Neural cell (in vitro differentiated cells): ENCODE results near the gene SLC2A14. TPM values are rescaled to one million over a fixed set of nuclear protein-coding genes. Genes with fewer than 3 reads are reported as not detected.
"Not testable (repeated sequence)": the region's sequence is repeated elsewhere in the genome, so short reads cannot be mapped to it uniquely, and the experiment has no call there.

Source experiments
- H2AFZ ChIP-seq: fragments of 200-600, 300-800 bp; sonication (generic), shearing (Covaris generic); 2 replicates; pipeline ENCODE4 v1.6.0; 2014; ENCODE audit warnings: low read depth, mild to moderate bottlenecking, antibody characterized with exemption, low read length, moderate library complexity
- H3F3A ChIP-seq: fragments of 200-600 bp; shearing (Covaris generic); 2 replicates; pipeline ENCODE4 v1.6.1; 2016; ENCODE audit warnings: mild to moderate bottlenecking, moderate library complexity, mixed read lengths, antibody characterized with exemption, low read length; ENCODE audit not compliant: insufficient read depth, poor library complexity, severe bottlenecking
- H3K27ac ChIP-seq: fragments of 200-600, 300-800 bp; sonication (generic), shearing (Covaris generic); 2 replicates; pipeline ENCODE4 v1.5.1; 2014; ENCODE audit warnings: mild to moderate bottlenecking, low read length, moderate library complexity
- H3K27me3 ChIP-seq: fragments of 300-800, 200-600 bp; sonication (generic), shearing (Covaris generic); 2 replicates; pipeline ENCODE4 v1.6.0; 2014; ENCODE audit warnings: mild to moderate bottlenecking, low read depth, low read length, moderate library complexity; ENCODE audit not compliant: insufficient read depth
- H3K36me3 ChIP-seq: fragments of 300-800, 200-600 bp; sonication (generic), shearing (Covaris generic); 2 replicates; pipeline ENCODE4 v1.5.1; 2014; ENCODE audit warnings: mild to moderate bottlenecking, antibody characterized with exemption, low read length, moderate library complexity; ENCODE audit not compliant: insufficient read depth
- H3K4me2 ChIP-seq: fragments of 300-800, 200-600 bp; sonication (generic), shearing (Covaris generic); 2 replicates; pipeline ENCODE4 v1.6.0; 2014; ENCODE audit warnings: mild to moderate bottlenecking, low read length
- H3K4me3 ChIP-seq: fragments of 300-800, 200-600 bp; sonication (generic), shearing (Covaris generic); 2 replicates; pipeline ENCODE4 v1.5.1; 2014; ENCODE audit warnings: mild to moderate bottlenecking, low read length, moderate library complexity
- H3K79me2 ChIP-seq: fragments of 200-600 bp; shearing (Covaris generic); replicated peaks from 2 replicates; pipeline ENCODE4 v1.6.0; 2014; ENCODE audit warnings: mild to moderate bottlenecking, low read length, moderate library complexity; ENCODE audit not compliant: insufficient read depth
- H3K9ac ChIP-seq: fragments of 300-800, 200-600 bp; sonication (generic), shearing (Covaris generic); 2 replicates; pipeline ENCODE4 v1.6.1; 2016; ENCODE audit warnings: mild to moderate bottlenecking, low read length, mixed read lengths
- H3K9me2 ChIP-seq: fragments of 200-600 bp; shearing (Covaris generic); 2 replicates; pipeline ENCODE4 v1.6.1; 2016; ENCODE audit warnings: mild to moderate bottlenecking, low read length, mixed read lengths; ENCODE audit not compliant: insufficient read depth
- H3K9me3 ChIP-seq: fragments of 200-600, 300-800 bp; sonication (generic), shearing (Covaris generic); 2 replicates; pipeline ENCODE4 v1.6.1; 2016; ENCODE audit warnings: mild to moderate bottlenecking, mixed run types, low read length, moderate library complexity, mixed read lengths
- H4K20me1 ChIP-seq: fragments of 200-600 bp; shearing (Covaris generic); 2 replicates; pipeline ENCODE4 v1.6.1; 2016; ENCODE audit warnings: mild to moderate bottlenecking, mixed run types; ENCODE audit not compliant: insufficient read depth
- EZH2 ChIP-seq: fragments of 200-600, 300-800 bp; shearing (Covaris generic), sonication (generic); IDR thresholded peaks from 2 replicates; pipeline ENCODE4 v1.6.1; 2014; ENCODE audit warnings: antibody characterized with exemption, low read length, borderline replicate concordance, mild to moderate bottlenecking; ENCODE audit not compliant: insufficient read depth, poor library complexity, severe bottlenecking
- MXI1 ChIP-seq: fragments of 450-650 bp; conservative IDR thresholded peaks from 2 replicates; pipeline ENCODE4 v1.6.1; 2014; ENCODE audit warnings: antibody characterized with exemption, mild to moderate bottlenecking; ENCODE audit not compliant: poor library complexity, severe bottlenecking
- POLR2AphosphoS5 ChIP-seq: IDR thresholded peaks from 2 replicates; pipeline ENCODE4 v1.6.1; 2012
- RAD21 ChIP-seq: fragments of 450-650 bp; conservative IDR thresholded peaks from 2 replicates; pipeline ENCODE4 v1.6.1; 2014; ENCODE audit warnings: antibody characterized with exemption, mild to moderate bottlenecking, moderate library complexity
- polyA plus RNA-seq: library from polyadenylated mRNA; depleted of rRNA; stranded (reverse); fragments of >200 nt; gene quantifications from 2 replicates; pipeline ENCODE4 v1.2.3, GENCODE V29; 2014
- TF ChIP-seq, protein P1 (sequence below): IDR thresholded peaks from 2 replicates; pipeline ENCODE4 v1.6.1; 2012; ENCODE audit warnings: borderline replicate concordance

SLC2A14 gene
- polyA plus RNA-seq, 1 donor from 2014 or later: not detected

DNA sequence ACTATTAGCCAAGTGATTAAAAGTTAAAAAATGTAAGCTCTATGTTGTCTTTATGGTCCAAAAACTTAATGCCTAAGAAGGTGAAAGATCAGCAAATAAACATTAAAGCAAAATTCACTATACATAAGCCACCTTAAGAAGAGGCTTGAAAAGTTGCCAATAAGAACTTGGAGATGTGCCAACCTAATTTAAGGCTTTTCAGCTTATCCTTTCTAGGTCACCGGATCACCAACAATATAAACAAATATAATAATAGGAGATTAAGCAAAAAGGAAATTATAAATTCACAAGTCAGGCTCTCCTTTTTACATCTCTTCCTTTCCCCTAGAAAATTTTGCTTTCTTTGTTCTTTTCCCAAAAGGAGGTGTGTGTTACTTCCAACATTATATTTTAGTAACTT, 32.4 kb upstream of the SLC2A14 start:
- no peaks in the 10 kb centered on the region for H3K79me2 ChIP-seq
- H3K27me3 ChIP-seq: no peaks in the 10 kb centered on the region
- TF ChIP-seq, protein P1, sequence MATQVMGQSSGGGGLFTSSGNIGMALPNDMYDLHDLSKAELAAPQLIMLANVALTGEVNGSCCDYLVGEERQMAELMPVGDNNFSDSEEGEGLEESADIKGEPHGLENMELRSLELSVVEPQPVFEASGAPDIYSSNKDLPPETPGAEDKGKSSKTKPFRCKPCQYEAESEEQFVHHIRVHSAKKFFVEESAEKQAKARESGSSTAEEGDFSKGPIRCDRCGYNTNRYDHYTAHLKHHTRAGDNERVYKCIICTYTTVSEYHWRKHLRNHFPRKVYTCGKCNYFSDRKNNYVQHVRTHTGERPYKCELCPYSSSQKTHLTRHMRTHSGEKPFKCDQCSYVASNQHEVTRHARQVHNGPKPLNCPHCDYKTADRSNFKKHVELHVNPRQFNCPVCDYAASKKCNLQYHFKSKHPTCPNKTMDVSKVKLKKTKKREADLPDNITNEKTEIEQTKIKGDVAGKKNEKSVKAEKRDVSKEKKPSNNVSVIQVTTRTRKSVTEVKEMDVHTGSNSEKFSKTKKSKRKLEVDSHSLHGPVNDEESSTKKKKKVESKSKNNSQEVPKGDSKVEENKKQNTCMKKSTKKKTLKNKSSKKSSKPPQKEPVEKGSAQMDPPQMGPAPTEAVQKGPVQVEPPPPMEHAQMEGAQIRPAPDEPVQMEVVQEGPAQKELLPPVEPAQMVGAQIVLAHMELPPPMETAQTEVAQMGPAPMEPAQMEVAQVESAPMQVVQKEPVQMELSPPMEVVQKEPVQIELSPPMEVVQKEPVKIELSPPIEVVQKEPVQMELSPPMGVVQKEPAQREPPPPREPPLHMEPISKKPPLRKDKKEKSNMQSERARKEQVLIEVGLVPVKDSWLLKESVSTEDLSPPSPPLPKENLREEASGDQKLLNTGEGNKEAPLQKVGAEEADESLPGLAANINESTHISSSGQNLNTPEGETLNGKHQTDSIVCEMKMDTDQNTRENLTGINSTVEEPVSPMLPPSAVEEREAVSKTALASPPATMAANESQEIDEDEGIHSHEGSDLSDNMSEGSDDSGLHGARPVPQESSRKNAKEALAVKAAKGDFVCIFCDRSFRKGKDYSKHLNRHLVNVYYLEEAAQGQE: no peak
- TF ChIP-seq EZH2: no peak
- no peak for TF ChIP-seq MXI1
- TF ChIP-seq POLR2AphosphoS5: no peak
- TF ChIP-seq RAD21: no peak
- no peak overlapping the region for H3K4me3 ChIP-seq
- H3K4me2 ChIP-seq: no peak overlapping the region
- no peak overlapping the region for H3K27ac ChIP-seq
- H3K9me2 ChIP-seq: no peaks in the 10 kb centered on the region
- H4K20me1 ChIP-seq: no peaks in the 10 kb centered on the region
- H3F3A ChIP-seq: no peaks in the 10 kb centered on the region
- no peaks in the 10 kb centered on the region for H3K36me3 ChIP-seq
- H2AFZ ChIP-seq: no peak overlapping the region
- no peaks in the 10 kb centered on the region for H3K9me3 ChIP-seq
- H3K9ac ChIP-seq: no peak overlapping the region

DNA sequence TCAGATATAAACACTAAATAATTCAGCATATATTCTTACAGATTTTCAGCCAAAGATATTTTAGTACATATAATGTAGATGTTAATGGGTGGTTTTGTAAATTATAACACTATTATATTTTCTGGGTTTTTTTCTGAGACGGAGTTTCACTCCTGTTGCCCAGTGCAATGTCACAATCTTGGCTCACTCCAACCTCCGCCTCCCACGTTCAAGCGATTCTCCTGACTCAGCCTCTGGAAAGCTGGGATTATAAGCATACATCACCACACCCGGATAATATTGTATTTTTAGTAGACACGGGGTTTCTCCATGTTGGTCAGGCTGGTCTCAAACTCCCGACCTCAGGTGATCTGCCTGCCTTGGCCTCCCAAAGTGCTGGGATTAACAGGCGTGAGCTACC, 29.7 kb upstream of the SLC2A14 start:
- H3K79me2 ChIP-seq, H3K9me3 ChIP-seq, H3K36me3 ChIP-seq, H3K27ac ChIP-seq, H3K9me2 ChIP-seq, H3K9ac ChIP-seq, H3K27me3 ChIP-seq, H4K20me1 ChIP-seq, H3K4me3 ChIP-seq, H2AFZ ChIP-seq, H3F3A ChIP-seq, H3K4me2 ChIP-seq: not testable (repeated sequence)

DNA sequence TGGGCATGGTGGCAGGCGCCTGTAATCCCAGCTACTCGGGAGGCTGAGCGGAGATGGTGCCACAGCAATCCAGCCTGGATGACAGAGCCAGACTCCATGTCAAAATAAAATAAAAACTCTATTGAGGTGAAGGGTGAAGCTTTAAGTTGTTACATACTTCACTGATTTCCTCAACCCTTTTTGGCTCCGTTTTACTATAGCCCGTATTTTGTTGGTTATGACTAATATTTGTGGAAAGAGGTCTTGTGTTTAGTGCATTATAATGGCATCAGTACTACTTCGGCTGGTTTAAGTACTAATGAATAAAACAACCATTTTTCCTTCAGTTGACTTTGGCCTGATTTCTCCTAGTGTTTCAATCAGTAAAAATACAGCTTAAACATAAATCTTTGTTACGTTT, 27.0 kb upstream of the SLC2A14 start:
- TF ChIP-seq RAD21: no peak
- Histone ChIP-seq H3K36me3 (no peaks in the 10 kb centered on the region), H3K9me3 (no peaks in the 10 kb centered on the region), H3K4me3 (no peak overlapping the region), H3K27me3 (no peaks in the 10 kb centered on the region), H4K20me1 (no peaks in the 10 kb centered on the region), H3K9ac (no peak overlapping the region), H3K79me2 (no peaks in the 10 kb centered on the region), H3K4me2 (no peak overlapping the region), H3K27ac (no peak overlapping the region), H3K9me2 (no peaks in the 10 kb centered on the region), H2AFZ (no peak overlapping the region), H3F3A (no peaks in the 10 kb centered on the region)

DNA sequence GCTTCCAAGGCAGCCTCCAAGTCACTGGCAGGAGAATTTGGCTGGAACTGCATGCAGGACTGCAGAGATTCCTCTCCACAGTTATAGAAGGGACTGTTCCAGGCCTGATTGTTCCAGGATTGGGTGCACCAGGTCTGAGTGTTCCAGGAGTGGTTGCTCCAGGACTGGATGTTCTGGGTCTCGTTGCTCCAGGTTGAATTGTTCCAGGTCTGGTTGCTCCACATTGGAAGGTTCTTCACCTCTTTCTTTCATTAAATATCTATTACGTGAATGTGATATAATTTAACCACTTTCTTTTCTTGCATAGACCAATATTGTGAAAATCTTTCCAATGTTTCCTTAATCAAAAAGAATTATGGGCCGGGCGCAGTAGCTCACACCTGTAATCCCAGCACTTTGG, 24.0 kb upstream of the SLC2A14 start:
- H3K4me3 ChIP-seq, H3K79me2 ChIP-seq, H3K9me3 ChIP-seq, H3K9ac ChIP-seq, H2AFZ ChIP-seq, H3K27ac ChIP-seq, H3F3A ChIP-seq, H3K36me3 ChIP-seq, H3K9me2 ChIP-seq, H4K20me1 ChIP-seq, H3K4me2 ChIP-seq, H3K27me3 ChIP-seq: not testable (repeated sequence)
